NCI-H2196 (cell line): ENCODE measurements around the gene FBXO42.

Source experiments
- DNase-seq: peaks from one replicate; lab custom pipeline; 2025; ENCODE audit not compliant: unreplicated experiment; lab: John Stamatoyannopoulos, UW

Gene FBXO42

DNA sequence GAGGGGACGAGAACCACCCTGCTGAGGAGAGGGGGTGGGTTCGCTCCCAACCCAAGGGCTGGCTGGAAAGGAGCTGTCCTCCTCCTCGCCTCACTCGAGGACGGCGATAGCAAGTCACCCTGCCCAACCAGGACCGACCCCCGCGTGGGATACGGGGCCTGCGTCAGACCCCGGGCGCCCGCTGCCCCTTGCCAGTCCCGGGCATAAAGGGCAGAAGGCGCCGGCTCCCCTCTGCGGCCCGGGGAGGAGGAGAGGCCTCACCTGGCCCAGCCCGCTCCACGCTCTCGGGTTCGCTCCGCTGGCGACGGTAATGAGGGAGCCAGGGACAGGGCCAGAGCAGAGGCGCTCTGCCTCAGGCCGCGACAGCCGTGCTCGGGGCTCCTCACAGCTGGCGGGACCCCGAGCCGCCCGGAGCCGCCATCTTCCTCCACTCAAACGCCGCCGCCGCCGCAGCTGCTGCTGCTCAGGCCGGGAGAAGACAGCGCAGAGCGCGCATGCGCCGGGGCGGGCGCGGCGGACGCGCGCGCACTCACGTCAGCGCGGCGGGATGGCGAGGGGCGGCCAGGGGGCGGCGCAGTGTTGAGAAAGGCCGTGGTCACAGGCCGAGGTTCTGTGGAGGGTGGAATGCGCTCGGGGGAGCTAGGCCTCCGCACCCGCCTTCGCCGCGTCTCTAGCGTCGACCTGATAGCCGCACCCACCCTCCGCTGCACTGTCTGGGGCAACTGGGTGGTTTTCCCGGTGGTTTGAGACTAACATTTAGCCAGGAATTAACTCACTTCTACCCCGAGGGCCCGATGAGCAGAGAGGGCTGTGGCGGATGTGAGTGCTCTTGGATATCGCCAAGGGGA is at the start of gene FBXO42:
Gene FBXO42, minus strand, starts transcription at position 487 of the 848 bp plus-strand sequence. CDS start 37,062 bp downstream, outside the sequence.
- DNase-seq: peak; percentile 94

DNA sequence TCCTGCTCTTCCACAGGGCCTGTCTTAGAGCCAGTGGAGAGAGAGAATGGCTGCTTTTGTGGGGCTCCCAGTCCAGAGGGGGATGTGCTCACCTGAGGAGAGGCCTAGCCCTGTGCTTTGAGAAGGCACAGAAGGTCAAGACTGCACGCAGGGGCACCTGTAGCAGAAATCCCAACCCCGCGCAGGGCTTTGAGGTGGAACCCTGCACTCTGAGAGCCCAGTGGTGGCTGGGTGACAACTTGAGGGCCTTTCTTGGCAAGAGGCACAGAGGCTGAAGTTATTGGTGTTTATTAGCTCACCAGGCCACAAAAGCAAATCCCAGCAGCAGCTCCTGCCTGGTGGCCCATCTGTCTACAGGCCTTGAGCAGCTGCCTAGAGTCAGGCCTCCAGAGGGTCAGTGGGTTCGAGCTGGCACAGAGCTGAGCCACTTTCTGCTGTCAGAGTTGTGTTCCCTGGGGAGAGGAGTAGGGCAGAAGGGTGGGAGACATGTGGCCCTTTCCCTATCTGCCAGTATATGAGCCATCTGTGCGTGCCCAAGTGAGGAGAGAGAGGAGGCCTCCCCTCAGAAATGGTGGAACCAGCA is 46.2 kb upstream of the FBXO42 start:
- DNase-seq: no peak

DNA sequence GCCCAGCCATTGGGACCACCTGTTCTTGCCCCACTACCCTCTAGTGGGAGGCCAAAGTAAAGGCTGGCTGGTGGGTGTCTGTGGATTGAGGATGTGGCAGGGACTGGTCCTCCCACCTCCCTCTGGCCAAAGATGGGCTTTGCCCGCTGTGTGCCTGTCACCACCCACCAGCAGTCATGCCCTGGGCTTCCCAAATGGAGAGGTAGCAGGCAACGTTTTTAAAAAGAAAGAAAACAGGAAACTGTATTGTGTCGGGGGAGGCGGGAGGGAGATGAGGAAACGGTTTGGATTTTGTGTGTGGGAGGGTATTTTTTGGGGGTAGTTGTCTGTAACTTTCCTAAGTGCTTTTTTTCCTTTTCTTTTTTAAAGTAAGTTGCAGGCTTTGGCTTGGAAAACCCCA is 44.8 kb upstream of the FBXO42 start:
- DNase-seq: no peak

DNA sequence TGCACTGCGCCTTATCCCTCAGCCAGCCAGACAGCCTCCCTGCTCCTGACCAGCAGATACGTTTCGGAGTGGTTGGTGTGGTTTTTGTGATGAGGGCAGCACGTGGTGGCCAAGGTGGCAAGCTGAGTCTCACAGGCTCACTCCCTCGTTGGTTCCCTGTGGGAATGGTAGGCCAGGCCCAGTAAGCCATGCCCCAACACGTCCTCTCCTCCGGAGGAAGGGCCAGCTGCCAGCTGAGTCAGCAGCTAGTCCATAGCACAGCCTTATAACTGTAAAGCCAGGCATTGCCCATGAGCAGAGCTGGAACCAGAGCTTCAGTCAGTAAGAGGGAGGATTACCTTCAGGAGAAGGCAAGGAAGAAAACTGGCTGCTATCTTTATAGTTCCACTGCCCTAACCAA is 44.3 kb upstream of the FBXO42 start:
- peak; percentile 92 for DNase-seq

DNA sequence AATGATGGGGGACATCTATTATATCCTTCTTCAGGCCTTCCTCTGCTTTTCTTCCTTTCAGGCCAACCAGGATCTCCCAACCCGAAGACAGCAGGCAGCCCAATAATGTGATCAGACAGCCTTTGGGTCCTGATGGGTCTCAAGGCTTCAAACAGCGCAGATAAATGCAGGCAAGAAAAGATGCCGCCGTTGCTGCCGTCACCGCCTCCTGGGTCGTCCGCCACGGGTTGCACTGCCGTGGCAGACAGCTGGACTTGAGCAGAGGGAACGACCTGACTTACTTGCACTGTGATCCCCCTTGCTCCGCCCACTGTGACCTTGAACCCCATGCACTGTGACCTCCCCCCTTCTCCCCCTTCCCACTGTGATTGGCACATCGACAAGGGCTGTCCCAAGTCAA is 42.7 kb upstream of the FBXO42 start:
- DNase-seq: no peak

DNA sequence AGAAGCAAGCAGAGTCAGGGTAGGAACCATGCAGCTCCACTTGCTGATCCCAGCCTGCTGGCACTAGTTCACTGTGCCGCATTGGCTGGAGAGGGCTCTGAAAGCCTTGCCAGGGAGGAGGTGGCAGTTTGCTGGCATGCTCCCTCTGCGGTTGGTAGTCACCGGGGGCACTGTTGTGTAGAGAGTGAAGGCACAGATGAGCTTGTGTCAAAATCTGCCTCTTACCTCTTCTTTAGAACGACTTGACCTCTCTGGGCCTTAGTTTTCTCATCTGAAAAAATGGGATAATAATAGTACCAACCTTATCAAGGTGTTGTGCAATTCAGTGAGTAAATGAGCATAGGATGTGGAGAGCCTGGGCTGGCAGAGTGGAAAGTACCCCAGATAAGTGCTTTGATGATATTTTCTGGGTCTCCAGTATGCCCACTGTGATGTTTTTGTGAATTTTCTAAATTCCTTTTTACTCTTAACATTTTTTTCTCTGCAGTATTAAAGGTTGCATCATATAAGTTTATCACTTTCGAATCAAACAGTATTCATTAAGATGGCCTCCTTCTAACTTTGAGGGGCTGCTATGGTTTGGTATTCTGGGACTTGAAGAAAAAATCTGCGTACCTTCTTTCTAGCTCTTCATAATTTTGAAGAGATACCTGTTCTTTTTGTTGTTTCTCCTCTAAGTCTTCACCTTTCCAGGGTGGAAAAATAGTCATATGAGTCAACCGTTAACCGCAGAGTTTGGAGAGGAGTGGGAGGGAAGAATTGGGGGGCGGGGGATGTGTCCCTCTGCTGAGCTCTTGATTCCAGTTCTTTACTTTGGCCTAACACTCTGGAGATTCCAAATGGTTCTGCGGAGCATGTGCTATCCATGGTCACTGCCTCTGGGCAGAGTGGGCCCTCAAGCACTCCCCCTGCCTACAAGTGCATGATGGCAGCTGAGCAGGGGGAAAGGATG is 41.6 kb upstream of the FBXO42 start:
- peak; percentile 29 for DNase-seq

DNA sequence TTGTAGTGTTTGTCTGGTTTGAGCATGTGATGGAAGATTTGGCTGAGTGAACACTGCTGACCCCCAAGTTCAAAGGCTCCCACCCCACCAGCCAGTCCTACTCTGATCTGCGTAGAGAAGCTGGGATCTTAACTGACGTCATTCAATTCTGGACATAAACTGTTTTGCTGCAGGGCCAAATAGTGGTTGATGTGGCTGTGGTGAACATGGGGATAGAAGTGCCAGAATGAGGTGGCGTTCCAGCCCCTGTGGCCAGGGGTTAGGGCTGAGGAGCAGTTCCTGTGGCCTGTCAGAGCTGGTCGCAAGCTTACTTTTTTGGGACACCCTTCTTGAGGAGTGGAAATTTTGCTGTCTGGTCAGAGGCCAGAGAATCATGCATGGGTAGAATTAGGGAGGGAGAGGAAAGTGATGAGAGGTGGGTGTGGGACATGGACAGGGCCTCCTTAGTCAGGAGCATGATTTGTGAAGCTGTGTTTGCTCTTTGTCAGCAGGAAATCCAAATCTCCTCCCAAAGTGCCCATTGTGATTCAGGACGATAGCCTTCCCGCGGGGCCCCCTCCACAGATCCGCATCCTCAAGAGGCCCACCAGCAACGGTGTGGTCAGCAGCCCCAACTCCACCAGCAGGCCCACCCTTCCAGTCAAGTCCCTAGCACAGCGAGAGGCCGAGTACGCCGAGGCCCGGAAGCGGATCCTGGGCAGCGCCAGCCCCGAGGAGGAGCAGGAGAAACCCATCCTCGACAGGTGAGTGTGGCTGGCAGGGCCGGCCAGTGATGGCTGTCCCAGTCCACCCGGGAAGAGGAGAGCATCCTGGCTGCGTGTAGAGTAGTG is 40.7 kb upstream of the FBXO42 start:
- DNase-seq: no peak

DNA sequence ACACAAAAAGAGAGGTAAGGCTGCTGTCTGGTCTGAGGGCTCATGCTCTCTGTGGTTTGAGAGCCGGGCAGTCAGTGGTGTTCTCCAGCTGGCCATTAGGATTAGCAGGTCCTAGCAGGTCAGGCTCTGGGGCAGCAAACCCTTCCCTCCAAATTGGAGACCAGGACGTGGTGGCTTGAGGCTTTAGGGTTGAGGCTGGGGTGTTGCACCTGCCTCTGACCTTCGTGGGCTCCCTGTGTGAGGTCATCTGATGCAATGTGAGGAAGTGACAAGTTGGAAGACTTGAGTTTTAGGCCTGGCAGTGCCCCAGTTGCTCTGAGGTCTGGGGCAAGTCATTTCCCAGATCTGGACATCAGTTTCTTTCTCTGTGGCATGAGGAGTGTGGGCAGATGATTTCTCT is 39.1 kb upstream of the FBXO42 start:
- DNase-seq: no peak

DNA sequence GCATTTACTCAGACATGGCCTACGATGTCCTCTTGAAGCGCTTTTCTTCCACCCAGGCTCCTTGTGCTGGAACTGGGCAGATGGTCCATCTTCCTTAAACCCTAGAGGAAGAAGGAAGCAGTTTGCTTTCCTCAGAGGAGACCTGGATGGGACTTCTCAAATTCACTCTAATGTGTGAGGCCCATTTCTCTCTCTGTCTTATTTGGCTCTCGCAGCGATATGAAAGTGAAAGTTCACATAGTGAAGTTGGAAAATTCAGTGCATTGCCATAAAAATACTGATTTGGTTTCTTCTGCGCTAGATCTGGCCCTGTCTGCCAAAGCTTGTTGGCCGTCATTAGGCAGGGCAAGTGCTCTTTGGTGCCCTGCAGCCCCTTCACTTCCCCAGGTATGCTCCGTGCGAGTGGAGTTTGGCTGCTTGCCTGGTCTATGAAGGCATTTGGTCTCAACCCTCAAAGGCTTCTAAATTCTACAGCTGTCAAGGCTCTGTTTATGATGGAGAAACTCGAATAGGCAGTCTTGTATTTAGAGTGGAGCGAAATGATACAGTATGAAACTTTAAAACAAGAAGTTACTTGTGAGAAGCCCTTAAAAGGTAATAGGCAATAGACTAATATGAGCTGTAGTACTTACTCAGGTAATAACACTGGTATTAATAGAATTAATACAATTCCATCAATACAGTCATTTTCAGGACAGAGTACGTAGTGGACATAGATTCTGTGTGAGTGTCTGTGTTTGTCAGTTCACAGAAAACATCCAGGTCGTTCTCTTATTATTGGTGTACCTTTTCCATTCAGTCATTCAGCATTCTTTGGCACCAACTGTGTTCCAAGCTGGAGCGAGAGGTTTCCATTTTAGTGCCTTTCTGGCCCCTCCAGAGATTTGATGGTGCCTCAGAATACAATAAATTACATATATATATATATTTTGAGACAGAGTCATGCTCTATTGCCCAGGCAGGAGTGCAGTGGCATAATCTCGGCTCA is 35.2 kb upstream of the FBXO42 start:
- peak; percentile 42 for DNase-seq

DNA sequence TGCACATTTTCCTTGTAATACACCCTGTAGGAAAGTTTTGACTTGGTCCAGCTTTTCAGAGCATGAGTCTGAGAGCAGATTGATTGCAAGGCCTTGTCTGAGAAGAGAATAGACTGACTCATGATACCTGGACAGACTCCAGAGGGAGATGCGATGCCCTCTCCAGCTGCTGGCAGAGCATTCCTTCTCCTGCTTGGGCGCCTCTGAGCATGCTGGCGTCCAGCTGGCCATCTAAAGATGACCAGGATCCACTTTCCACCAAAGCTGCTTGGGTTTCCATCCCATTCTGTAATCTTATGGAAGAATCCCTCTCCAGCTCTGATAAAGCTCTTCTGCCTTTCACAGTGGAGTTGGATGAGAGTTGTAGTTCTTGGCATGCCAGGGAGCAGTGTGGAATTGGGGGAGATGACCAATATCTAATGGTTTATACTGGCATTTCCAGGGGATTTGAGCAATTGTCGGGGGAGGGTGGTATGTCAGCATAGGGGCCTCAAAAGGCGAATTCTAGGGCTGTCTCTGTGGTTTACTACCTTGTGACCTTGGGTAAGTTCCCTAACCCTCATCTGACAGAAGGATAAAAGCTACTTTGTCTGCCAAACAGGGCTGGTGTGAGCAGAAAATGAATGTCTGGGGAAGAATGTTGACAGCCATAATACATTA is 34.3 kb upstream of the FBXO42 start:
- peak; percentile 72 for DNase-seq

DNA sequence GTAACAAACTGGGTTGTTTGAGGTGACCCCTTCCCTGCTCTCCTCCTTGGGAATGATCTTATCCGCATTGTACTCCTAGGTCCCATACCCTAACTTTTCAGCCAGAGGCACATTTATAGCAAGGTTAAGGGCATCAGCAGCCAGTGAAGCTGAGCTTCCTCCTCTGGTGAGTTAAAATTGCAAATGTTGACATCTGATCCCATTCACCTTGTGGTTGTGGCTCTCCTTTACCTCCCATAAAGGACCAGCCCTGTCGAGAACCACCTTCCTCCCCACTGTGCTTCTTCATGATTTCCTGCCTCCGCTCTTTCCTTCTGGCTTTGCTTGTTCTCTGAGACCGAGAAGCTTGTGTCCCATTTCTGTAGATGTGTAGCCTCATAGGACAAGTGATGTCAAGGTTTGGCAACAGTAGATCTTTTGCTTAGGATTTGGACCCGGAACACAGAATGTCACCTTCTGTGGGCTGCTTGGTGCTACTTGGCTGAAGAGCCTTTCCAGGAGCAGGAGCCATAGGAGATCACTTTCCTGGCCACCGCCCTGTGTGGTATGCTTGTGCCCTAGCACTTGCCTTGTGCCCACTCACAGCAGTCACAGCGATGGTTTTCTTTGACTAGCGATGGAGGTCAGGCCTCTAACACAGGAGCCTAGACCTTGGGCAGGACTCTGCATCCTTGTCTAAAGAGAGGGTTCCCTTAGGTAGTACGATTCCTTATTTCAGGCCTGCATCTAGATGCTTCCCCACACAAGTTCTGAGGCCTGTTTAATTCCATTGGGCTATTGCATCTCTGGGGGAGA is 33.6 kb upstream of the FBXO42 start:
- no peak for DNase-seq

DNA sequence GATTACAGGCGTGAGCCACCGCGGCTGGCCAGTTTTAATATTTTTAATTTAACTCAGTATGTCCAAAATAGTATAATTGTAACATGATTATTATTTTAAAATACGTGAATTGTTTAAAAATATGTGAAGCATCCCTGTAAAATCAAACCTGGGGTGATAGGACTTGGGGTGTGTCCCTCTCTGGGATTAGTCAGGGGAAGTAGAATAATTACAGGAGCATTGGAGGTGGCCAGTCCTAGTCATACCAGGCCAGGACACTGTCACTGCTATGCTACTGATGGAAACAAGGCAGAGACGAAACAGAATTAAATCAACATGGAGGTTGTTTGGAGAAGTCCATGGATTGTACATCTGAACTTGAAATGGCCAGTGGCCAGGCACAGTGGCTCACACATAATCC is 31.6 kb upstream of the FBXO42 start:
- no peak for DNase-seq

DNA sequence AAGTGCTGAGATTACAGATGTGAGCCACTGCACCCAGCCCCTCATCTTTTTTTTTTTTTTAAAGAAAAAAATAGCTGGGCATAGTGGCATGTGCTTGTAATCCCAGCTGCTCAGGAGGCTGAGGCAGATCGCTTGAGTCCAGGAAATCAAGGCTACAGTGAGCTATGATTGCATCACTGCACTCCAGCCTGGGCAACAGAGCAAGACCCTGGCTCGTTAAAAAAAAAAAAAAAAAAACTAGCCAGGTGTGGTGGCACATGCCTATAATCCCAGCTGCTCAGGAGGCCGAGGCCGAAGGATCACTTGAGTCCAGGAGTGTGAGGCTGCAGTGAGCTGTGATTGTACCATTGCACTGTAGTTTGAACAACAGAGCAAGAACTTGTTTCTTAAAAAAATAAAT is 28.6 kb upstream of the FBXO42 start:
- DNase-seq: no peak

DNA sequence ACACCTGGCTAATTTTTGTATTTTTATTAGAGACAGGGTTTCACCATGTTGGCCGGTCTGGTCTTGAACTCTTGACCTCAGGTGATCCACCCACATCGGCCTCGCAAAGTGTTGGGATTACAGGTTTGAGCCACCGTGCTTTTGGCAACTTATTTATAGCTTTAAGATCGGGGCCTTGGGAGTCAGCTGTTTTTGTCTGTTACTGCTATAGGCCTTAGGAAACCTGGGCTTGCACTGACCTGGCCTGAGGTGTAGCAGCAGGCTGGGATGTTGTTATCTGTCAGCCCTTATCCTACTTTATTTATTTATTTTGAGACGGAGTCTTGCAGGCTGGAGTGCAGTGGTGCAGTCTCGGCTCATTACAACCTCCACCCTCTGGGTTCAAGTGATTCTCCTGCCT is 26.2 kb upstream of the FBXO42 start:
- DNase-seq: no peak

DNA sequence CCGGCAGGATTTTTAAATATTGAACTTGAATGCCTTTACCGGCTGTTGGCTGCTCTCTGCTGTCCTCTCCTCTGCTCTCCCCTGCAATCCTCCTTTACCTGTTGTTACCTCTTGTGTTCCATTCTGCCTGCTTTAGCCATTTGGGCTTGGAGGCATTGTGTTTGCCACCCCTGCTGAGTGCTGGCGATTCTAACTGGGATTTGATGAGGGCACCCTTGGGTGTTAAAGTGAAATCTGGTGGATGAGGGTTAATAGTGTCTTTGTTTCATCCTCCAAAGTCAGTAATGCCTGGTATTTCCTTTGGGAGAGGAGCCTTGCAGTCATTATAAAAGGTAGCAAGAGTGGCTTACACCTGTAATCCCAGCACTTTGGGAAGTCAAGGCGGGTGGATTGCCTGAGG is 24.7 kb upstream of the FBXO42 start:
- DNase-seq: no peak

DNA sequence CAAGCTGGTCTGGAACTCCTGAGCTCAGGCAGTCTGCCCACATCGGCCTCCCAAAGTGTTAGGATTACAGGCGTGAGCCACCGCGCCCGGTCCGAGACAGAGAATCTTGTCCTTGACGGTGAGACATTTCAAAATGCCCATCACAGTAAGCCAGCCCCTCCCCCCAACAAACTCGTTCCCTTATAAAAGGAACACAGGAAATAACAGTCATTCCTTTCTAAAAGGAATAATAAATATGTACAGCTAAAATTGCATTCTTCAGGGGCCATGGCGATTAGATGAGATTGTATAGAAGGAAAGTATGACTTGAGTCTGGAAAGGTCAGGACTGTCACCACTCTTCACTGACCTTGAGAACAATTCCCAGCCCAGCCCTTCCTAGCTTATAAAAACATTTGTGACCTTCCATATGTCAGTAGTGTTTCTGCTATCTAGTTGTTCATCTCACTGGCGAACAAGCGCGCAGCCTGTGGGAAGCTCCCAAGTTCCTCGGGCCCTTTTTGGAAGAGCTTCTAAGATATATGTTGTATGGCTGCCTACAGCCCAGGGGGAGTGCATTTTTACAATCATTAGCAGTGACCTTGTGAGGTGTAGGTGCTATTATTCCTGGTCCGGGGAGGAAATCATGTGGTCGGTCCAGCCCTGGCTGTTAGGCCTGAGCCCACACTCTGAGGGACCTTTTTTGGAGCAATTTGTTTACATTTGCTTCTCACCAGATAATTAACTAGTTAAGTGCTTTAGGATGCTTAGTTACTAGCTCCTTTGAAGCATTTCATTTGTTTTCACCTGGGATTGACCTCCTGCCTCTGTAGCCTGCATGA is 23.5 kb upstream of the FBXO42 start:
- no peak for DNase-seq

DNA sequence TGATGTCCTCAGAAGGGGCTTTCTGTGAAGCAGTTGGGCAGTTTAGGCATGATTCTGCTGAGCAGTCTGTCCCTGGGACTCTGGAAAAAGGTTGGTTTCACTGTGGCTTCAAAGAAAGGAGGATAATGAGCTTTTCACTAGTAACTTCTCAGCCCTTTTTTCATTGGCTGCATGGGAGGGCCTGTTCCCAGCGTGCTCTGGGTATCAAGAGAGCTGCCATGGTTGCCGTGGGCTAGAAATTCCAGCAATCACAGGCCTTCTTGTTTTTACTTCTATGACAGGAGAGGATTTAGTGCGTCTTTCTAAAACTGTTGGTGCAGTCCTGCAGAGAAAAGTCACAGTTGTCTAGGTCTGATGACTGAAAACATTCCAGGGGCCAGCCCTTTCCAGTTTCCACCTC is 22.0 kb upstream of the FBXO42 start:
- no peak for DNase-seq
